IgD-negative memory B cell (primary cell): Measurements from ENCODE around the gene SLC35F5. TPM values are rescaled to one million over a fixed set of nuclear protein-coding genes. Genes with fewer than 3 reads are reported as not detected.
"Not testable (repeated sequence)": the region's sequence is repeated elsewhere in the genome, so short reads cannot be mapped to it uniquely, and the experiment has no call there.

Source experiments
- H3K27ac Mint-ChIP-seq, 3 donors: one replicate each; pipeline ENCODE4 v1.8.0; 2020 to 2022; ENCODE audit warnings: mild to moderate bottlenecking in 3 of 3, mixed read lengths in 3 of 3, moderate library complexity in 1 of 3
- H3K27me3 Mint-ChIP-seq: one replicate; pipeline ENCODE4 v1.8.0; 2021; ENCODE audit warnings: mixed read lengths
- H3K36me3 Mint-ChIP-seq: one replicate; pipeline ENCODE4 v1.8.0; 2020; ENCODE audit warnings: mild to moderate bottlenecking, mixed read lengths
- H3K4me1 Mint-ChIP-seq, 3 donors: one replicate each; pipeline ENCODE4 v1.8.0; 2020 to 2022; ENCODE audit warnings: mixed read lengths in 3 of 3, mild to moderate bottlenecking in 1 of 3
- H3K4me3 Mint-ChIP-seq, 4 donors: one replicate each; pipeline ENCODE4 v1.8.0; 2020 to 2022; ENCODE audit warnings: mild to moderate bottlenecking in 4 of 4, mixed read lengths in 4 of 4, moderate library complexity in 3 of 4
- H3K9me3 Mint-ChIP-seq, 3 donors: one replicate each; pipeline ENCODE4 v1.8.0; 2020 to 2021; ENCODE audit warnings: mixed read lengths in 3 of 3, mild to moderate bottlenecking in 1 of 3
- polyA plus RNA-seq: library from polyadenylated mRNA; unstranded; fragments of 300-500 nt; fragmentation: Illumina TruSeq; gene quantifications from one replicate; pipeline ENCODE4 v1.2.3, GENCODE V29; 2021

SLC35F5 gene
- polyA plus RNA-seq, 1 donor from 2014 or later = 7.1 TPM

DNA sequence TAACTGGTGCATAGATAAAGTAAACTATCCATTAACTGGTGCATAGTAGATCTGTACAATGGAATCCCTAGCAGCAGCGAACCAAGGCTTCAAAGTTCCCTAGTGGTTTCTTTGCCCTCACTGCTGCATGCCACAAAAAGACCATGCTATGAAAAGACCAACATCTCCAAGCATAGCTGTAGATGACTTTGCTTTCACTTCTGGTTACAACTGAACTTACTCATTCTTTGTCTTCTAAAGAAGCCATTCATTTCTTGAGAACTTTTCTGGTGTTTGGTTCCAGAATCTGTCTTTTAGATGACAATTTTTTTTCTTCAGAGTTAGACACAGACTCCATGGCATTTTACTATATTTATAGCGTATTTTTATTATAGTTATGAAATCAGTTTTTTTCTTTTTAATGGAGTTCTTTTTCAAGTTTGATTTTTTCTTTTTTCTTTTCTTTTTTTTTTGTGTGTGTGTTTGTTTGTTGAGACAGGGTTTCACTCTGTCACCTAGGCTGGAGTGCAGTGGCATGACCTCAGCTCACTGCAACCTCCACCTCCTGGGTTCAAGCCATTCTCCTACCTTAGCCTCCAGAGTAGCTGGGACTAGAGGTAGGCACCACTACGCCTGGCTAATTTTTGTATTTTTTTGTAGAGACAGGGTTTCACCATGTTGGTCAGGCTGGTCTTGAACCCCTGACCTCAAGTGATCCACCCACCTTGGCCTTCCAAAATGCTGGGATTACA is 63.6 kb downstream of the SLC35F5 start:
- Mint-ChIP-seq H3K27ac (peak overlapping the region in 2 of 3 donors; percentile 31 to 95), H3K9me3 (no peaks in the 10 kb centered on the region), H3K36me3 (no peaks in the 10 kb centered on the region), H3K4me1 (peaks cover 19 to 31% (median 29%) of the 10 kb centered on the region in 3 donors), H3K27me3 (peaks cover 3% of the 10 kb centered on the region), H3K4me3 (peak overlapping the region in 3 of 4 donors; percentile 46 to 88 (median 63))

DNA sequence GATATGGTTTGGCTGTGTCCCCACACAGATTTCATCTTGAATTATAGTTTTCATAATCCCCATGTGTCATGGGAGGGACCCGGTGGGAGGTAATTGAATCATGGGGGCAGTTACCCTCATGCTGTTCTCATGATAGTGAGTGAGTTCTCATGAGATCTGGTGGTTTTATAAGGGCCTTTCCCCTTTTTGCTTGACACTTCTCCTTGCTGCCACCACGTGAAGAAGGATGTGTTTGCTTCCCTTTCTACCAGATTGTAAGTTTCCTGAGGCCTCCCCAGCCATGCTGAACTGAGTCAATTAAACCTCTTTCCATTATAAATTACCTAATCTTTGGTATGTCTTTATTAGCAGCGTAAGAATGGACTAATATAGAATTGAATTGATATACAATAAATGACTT is 65.6 kb downstream of the SLC35F5 start:
- Mint-ChIP-seq H3K27ac (peak overlapping the region in 1 of 3 donors; percentile 2), H3K4me1 (peaks cover 19 to 30% (median 28%) of the 10 kb centered on the region in 3 donors)
- not testable (repeated sequence) for H3K9me3 Mint-ChIP-seq, H3K27me3 Mint-ChIP-seq, H3K36me3 Mint-ChIP-seq, H3K4me3 Mint-ChIP-seq

- Mint-ChIP-seq H3K4me3 (no peak overlapping the region), H3K36me3 (no peaks in the 10 kb centered on the region), H3K4me1 (peaks cover 4 to 8% (median 8%) of the 10 kb centered on the region in 3 donors), H3K9me3 (no peaks in the 10 kb centered on the region), H3K27me3 (no peaks in the 10 kb centered on the region), H3K27ac (no peak overlapping the region)
These were observed 69.9 kb downstream of the SLC35F5 start for GRCh38 chr2:113686537-113686936.

DNA sequence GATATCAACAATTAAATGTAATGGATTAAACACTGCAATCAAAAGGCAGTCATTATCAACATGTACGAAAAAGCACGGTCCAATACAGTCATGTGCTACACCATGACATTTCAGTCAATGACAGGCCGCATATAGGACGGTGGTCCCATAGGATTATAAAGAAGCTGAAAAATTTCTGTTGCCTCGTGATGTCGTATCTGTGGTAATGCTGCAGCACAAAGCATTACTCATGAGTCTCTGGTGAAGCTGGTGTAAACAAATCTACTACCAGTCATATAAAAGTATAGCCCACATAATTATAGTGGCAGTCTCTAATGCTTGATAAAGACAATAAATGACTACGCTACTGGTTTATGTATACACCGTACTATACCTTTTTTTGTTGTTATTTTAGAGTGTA is 71.0 kb downstream of the SLC35F5 start:
- no peaks in the 10 kb centered on the region for H3K9me3 Mint-ChIP-seq
- H3K36me3 Mint-ChIP-seq = peaks cover 1% of the 10 kb centered on the region
- no peaks in the 10 kb centered on the region for H3K27me3 Mint-ChIP-seq
- H3K4me1 Mint-ChIP-seq = peaks cover under 1 to 1% (median 1%) of the 10 kb centered on the region in 3 donors
- no peak overlapping the region for H3K27ac Mint-ChIP-seq
- no peak overlapping the region for H3K4me3 Mint-ChIP-seq

- Mint-ChIP-seq H3K4me1 (no peaks in the 10 kb centered on the region), H3K36me3 (peaks cover 1% of the 10 kb centered on the region), H3K27me3 (no peaks in the 10 kb centered on the region), H3K9me3 (no peaks in the 10 kb centered on the region), H3K27ac (no peak overlapping the region), H3K4me3 (no peak overlapping the region)
These were observed 77.0 kb downstream of the SLC35F5 start for GRCh38 chr2:113679457-113679856.

GRCh38 chr2:113677330-113677729 is 79.1 kb downstream of the SLC35F5 start:
- H3K36me3 Mint-ChIP-seq = peaks cover 1% of the 10 kb centered on the region
- no peaks in the 10 kb centered on the region for H3K4me1 Mint-ChIP-seq
- H3K9me3 Mint-ChIP-seq = peaks cover 0 to 2% (median 0%) of the 10 kb centered on the region in 3 donors
- H3K4me3 Mint-ChIP-seq = peak overlapping the region in 1 of 4 donors; percentile 61
- H3K27ac Mint-ChIP-seq = no peak overlapping the region
- H3K27me3 Mint-ChIP-seq = no peaks in the 10 kb centered on the region

DNA sequence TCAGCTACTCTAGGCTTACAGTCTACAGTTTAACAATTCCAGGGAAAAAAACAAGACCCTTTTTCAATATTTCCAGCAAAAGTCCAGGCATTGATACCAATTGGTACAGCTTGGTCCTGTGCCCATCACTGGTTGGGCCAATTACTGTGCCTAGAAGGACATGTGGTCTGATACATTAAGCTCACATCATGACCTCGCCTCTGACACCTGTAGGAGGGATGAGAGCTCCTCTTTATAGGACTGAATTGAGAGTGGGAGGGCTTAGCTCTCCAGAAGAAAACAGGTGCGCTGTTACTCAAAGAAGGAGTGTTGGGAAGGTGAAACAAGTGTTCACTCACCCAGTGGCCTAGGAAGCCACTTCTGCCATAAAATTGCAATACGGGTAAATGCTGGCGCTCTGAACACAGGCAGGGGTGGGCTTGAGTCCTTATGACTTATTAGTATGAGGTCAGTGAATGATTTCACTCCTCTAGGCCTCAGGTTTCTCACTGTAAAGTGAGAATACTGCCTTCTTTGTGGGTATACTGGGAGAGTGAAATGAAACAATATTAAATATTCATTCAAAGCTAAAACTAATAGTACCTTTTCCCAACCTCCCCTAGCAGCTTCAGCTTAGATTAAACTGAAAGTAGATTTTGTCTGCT is 79.7 kb downstream of the SLC35F5 start:
- Mint-ChIP-seq H3K9me3 (peaks cover 0 to 2% (median 0%) of the 10 kb centered on the region in 3 donors), H3K27ac (peak overlapping the region in 1 of 3 donors; percentile 39), H3K27me3 (no peaks in the 10 kb centered on the region), H3K4me3 (no peak overlapping the region), H3K36me3 (peaks cover 1% of the 10 kb centered on the region), H3K4me1 (no peaks in the 10 kb centered on the region)

DNA sequence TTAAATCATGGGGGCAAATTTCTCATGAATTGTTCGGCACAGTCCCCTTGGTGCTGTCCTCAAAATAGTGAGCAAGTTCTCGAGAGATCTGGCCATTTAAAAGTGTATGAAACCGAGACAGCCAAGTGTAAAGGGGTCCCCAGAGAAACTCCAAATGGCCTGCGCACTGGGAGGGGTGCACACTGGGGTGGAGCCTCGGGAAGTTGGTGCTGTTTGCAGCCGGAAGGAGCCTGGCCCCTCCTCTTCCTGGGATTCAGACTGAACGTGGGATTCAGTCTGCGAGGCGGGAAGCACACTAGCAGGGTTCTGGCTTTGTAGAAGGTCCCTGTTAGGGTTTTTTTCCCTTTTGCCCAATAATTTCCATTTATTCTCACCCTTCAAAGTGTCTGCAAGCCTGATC is 80.6 kb downstream of the SLC35F5 start:
- Mint-ChIP-seq H3K27ac (peak overlapping the region in 1 of 3 donors; percentile 11), H3K9me3 (peaks cover 0 to 2% (median 0%) of the 10 kb centered on the region in 3 donors), H3K27me3 (no peaks in the 10 kb centered on the region), H3K4me3 (no peak overlapping the region), H3K36me3 (peaks cover 1% of the 10 kb centered on the region), H3K4me1 (no peaks in the 10 kb centered on the region)

GRCh38 chr2:113672326-113672932 is 84.0 kb downstream of the SLC35F5 start:
- Mint-ChIP-seq H3K4me1 (no peaks in the 10 kb centered on the region), H3K27ac (no peak overlapping the region), H3K27me3 (no peaks in the 10 kb centered on the region), H3K36me3 (no peaks in the 10 kb centered on the region), H3K9me3 (peaks cover 0 to 2% (median 0%) of the 10 kb centered on the region in 3 donors), H3K4me3 (no peak overlapping the region)

DNA sequence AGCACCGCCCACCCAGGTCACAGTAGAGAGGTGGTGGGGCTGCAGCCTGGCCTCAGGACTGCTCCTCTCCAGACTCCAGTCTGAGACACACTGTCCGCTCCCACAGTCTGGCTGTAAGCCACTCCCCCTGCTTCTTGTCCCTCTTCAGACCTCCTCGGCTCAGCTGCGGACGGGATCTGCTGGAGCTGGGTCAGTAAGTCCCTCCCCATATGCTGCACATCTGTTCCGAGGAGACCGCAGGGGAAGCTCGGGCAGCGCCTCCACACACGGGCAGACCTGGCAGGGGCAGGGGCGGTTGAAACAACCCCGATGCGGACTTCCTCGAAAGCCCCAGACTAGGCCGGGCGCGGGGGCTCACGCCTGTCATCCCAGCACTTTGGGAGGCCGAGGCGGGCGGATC is 87.4 kb downstream of the SLC35F5 start:
- not testable (repeated sequence) for H3K27ac Mint-ChIP-seq, H3K9me3 Mint-ChIP-seq, H3K36me3 Mint-ChIP-seq, H3K27me3 Mint-ChIP-seq, H3K4me3 Mint-ChIP-seq, H3K4me1 Mint-ChIP-seq

DNA sequence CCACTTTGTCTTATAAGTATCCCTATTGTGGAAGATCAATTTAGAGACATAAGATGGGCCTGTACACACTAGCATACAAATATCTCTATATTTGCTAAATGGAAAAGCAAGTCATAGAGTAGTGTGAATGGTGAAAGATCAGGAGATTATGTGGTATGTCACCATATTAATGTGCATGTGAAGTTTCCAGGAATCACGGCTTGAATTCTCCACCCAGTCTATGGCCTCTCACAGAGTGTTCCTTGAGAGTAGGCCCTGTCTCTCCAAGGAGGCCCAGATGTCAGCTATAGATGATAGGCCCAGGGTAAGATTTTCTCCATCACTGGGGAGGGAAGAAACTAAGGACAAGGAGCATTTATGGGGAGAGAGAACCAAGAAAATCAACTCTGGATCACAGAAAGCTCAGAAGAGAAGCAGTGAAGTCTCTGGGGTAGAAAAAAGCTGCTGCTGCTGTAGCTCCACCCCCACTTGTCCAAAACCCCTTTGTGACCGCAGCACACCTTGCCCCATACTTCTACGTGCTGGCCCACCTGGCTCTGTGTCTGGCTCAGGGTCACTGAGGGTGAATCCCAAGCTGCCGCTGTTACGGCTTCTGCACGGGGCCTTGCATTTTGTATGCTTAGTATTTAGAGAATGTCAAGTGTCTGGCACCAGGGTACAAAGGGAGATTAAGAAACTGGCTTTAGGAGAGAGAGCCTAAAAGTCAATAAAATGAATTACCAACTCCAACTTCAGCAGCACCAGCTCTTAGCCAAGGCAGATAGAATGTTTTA is 91.5 kb downstream of the SLC35F5 start:
- H3K36me3 Mint-ChIP-seq, H3K4me3 Mint-ChIP-seq, H3K4me1 Mint-ChIP-seq, H3K9me3 Mint-ChIP-seq, H3K27me3 Mint-ChIP-seq, H3K27ac Mint-ChIP-seq: not testable (repeated sequence)

GRCh38 chr2:113663285-113664060 is 93.0 kb downstream of the SLC35F5 start:
- H3K27me3 Mint-ChIP-seq, H3K9me3 Mint-ChIP-seq, H3K4me3 Mint-ChIP-seq, H3K27ac Mint-ChIP-seq, H3K36me3 Mint-ChIP-seq, H3K4me1 Mint-ChIP-seq: not testable (repeated sequence)
